ENCODE data around the gene NAPEPLD.
"Not testable (repeated sequence)": the region's sequence is repeated elsewhere in the genome, so short reads cannot be mapped to it uniquely, and the experiment has no call there.

NAPEPLD gene

GRCh38 chr7:103106005-103106702 lies 42.7 kb downstream of the NAPEPLD start:
- H3K36me3 ChIP-seq: no peaks in the 10 kb centered on the region
- H3K9me3 ChIP-seq: no peaks in the 10 kb centered on the region

GRCh38 chr7:103101543-103101942 lies 47.4 kb downstream of the NAPEPLD start:
- Histone ChIP-seq H3K4me1 (ENCODE audit: control insufficient read depth in 1 of 2, insufficient read depth in 1 of 2, low read depth in 1 of 2, low read length in 1 of 2) (no peaks in the 10 kb centered on the region), H3K27me3 (no peaks in the 10 kb centered on the region), H3K9me3 (no peaks in the 10 kb centered on the region), H3K27ac (no peak overlapping the region), H3K4me3 (ENCODE audit: low read depth in 1 of 2, low read length in 1 of 2) (no peak overlapping the region), H3K36me3 (peaks cover 7% of the 10 kb centered on the region)
- TF ChIP-seq, protein P1, sequence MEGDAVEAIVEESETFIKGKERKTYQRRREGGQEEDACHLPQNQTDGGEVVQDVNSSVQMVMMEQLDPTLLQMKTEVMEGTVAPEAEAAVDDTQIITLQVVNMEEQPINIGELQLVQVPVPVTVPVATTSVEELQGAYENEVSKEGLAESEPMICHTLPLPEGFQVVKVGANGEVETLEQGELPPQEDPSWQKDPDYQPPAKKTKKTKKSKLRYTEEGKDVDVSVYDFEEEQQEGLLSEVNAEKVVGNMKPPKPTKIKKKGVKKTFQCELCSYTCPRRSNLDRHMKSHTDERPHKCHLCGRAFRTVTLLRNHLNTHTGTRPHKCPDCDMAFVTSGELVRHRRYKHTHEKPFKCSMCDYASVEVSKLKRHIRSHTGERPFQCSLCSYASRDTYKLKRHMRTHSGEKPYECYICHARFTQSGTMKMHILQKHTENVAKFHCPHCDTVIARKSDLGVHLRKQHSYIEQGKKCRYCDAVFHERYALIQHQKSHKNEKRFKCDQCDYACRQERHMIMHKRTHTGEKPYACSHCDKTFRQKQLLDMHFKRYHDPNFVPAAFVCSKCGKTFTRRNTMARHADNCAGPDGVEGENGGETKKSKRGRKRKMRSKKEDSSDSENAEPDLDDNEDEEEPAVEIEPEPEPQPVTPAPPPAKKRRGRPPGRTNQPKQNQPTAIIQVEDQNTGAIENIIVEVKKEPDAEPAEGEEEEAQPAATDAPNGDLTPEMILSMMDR (IDR thresholded peaks at IDR 0.05): no peak

More at GRCh38 chr7:103106005-103106702, 42.7 kb downstream of the NAPEPLD start:
- Histone ChIP-seq H3K27ac (no peak overlapping the region), H3K4me3 (ENCODE audit: low read depth in 1 of 2, low read length in 1 of 2) (no peak overlapping the region), H3K27me3 (no peaks in the 10 kb centered on the region), H3K4me1 (ENCODE audit: control insufficient read depth in 1 of 2, insufficient read depth in 1 of 2, low read depth in 1 of 2, low read length in 1 of 2) (no peaks in the 10 kb centered on the region)
- TF ChIP-seq, protein P1 (IDR thresholded peaks at IDR 0.05): no peak

DNA sequence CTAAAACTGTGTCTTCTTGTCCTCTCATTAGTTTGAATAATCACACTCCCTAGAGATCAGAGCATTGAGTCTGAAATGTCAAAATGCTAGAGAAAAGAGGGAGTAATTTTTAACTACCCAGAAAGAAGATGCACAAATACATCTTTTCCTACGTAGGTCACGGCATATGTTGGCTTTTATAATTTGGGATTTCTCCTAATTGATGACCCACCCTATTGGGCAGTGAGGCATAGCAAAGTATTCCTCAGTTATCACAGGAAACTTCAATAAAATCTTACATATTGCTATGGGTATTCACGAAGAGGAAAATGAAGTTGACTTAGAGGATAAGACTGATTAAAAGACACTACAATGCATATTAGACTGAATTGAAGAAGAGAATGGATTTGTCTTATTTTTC lies 48.6 kb downstream of the NAPEPLD start:
- Histone ChIP-seq H3K9me3 (no peaks in the 10 kb centered on the region), H3K4me1 (ENCODE audit: control insufficient read depth in 1 of 2, insufficient read depth in 1 of 2, low read depth in 1 of 2, low read length in 1 of 2) (no peaks in the 10 kb centered on the region), H3K36me3 (peaks cover 8% of the 10 kb centered on the region), H3K27ac (no peak overlapping the region), H3K27me3 (no peaks in the 10 kb centered on the region), H3K4me3 (ENCODE audit: low read depth in 1 of 2, low read length in 1 of 2) (no peak overlapping the region)
- TF ChIP-seq, protein P1 (IDR thresholded peaks at IDR 0.05): no peak

- H3K9me3 ChIP-seq: no peaks in the 10 kb centered on the region
- H3K4me1 ChIP-seq (ENCODE audit: control insufficient read depth in 1 of 2, insufficient read depth in 1 of 2, low read depth in 1 of 2, low read length in 1 of 2): no peaks in the 10 kb centered on the region
- no peak overlapping the region for H3K27ac ChIP-seq
- no peak overlapping the region for H3K4me3 ChIP-seq (ENCODE audit: low read depth in 1 of 2, low read length in 1 of 2)
- H3K36me3 ChIP-seq: peaks cover 8% of the 10 kb centered on the region
- TF ChIP-seq, protein P1 (IDR thresholded peaks at IDR 0.05): no peak
- H3K27me3 ChIP-seq: no peaks in the 10 kb centered on the region
Measured at GRCh38 chr7:103097041-103097440, 51.9 kb downstream of the NAPEPLD start.

DNA sequence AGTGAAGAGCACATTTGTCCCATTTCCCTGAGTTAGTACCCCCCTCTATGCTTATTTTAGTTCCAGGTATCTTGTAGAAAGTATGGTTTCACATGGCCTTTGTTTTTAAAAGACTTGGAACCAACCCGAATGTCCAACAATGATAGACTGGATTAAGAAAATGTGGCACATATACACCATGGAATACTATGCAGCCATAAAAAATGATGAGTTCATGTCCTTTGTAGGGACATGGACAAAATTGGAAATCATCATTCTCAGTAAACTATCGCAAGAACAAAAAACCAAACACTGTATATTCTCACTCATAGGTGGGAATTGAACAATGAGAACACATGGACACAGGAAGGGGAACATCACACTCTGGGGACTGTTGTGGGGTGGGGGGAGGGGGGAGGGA lies 53.3 kb downstream of the NAPEPLD start:
- H3K36me3 ChIP-seq; H3K27ac ChIP-seq; H3K27me3 ChIP-seq; H3K9me3 ChIP-seq; H3K4me1 ChIP-seq (ENCODE audit: control insufficient read depth in 1 of 2, insufficient read depth in 1 of 2, low read depth in 1 of 2, low read length in 1 of 2); H3K4me3 ChIP-seq (ENCODE audit: low read depth in 1 of 2, low read length in 1 of 2): not testable (repeated sequence)

DNA sequence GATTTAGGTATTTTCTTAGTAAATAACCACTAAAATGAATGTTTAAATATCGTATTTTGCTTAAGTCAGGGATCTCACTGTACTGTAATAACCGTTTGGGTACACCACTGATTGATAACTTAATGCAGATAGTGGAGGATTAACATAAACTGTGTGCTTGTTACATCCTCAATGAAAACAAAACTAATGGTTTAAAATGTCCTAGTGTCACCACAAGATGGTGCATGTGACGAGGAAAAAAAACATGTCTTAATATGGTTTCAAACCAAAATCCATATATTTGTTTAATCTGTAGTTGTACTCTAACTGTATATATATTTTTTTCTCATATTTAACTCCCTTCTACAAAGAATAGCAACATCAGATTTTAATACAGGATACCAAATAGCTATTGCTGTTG lies 54.8 kb downstream of the NAPEPLD start:
- Histone ChIP-seq H3K27ac (no peak overlapping the region), H3K9me3 (no peaks in the 10 kb centered on the region), H3K36me3 (peaks cover 3% of the 10 kb centered on the region), H3K4me3 (ENCODE audit: low read depth in 1 of 2, low read length in 1 of 2) (no peak overlapping the region), H3K27me3 (no peaks in the 10 kb centered on the region), H3K4me1 (ENCODE audit: control insufficient read depth in 1 of 2, insufficient read depth in 1 of 2, low read depth in 1 of 2, low read length in 1 of 2) (no peaks in the 10 kb centered on the region)
- TF ChIP-seq, protein P1 (IDR thresholded peaks at IDR 0.05): no peak
